Panc1 (cell line): ENCODE results near the gene CUL9. TPM values are rescaled to one million over a fixed set of nuclear protein-coding genes. Genes with fewer than 3 reads are reported as not detected.

Experiments used
- ATAC-seq: fragments of 200-7000 bp; cut with Tn5 transposase; 2 replicates; pipeline ENCODE4 v1.9.1; 2020; ENCODE audit warnings: mild to moderate bottlenecking, moderate library complexity
- BruUV-seq: library from RNA; stranded (reverse); fragments of 400-500 nt; replicated peaks from 2 replicates; lab custom pipeline; 2021; lab: Mats Ljungman, UMichigan
- CTCF ChIA-PET: fragments of 300-600 bp; sonication (Branson Sonifier 250); formaldehyde crosslinking; loops from one replicate; lab custom pipeline; 2022; ENCODE audit warnings: antibody characterized with exemption; lab: Charles Lee
- POLR2A ChIA-PET: fragments of 300-600 bp; sonication (Branson Sonifier 250); formaldehyde crosslinking; loops from one replicate; lab custom pipeline; 2022; ENCODE audit warnings: antibody characterized with exemption; lab: Charles Lee
- DNase-seq: peaks from one replicate; pipeline ENCODE4 v3.0.0-alpha.2; 2010; ENCODE audit warnings: low read depth, low spot score
- H3K27ac ChIP-seq: 2 replicates; pipeline ENCODE4 v1.5.1; 2011; ENCODE audit warnings: mild to moderate bottlenecking, low read length, inconsistent platforms
- H3K27me3 ChIP-seq: fragments of 200-500 bp; sonication (Bioruptor generic); 2 replicates; pipeline ENCODE4 v1.6.0; 2014; ENCODE audit warnings: low read length, inconsistent platforms; ENCODE audit not compliant: control insufficient read depth, insufficient read depth
- H3K36me3 ChIP-seq: fragments of 200-500 bp; sonication (Bioruptor generic); 2 replicates; pipeline ENCODE4 v1.5.1; 2014; ENCODE audit warnings: inconsistent platforms, mild to moderate bottlenecking, low read length, moderate library complexity; ENCODE audit not compliant: control insufficient read depth, insufficient read depth
- H3K4me1 ChIP-seq: 2 replicates; pipeline ENCODE4 v1.5.1; 2011; ENCODE audit warnings: inconsistent platforms, mild to moderate bottlenecking, low read length, moderate library complexity; ENCODE audit not compliant: control insufficient read depth, insufficient read depth
- H3K4me3 ChIP-seq, 2 experiments: 2 replicates each; pipeline ENCODE4 v1.5.1; 2011 to 2012; ENCODE audit warnings: low read depth in 2 of 2, low read length in 2 of 2, mild to moderate bottlenecking in 2 of 2, inconsistent platforms in 1 of 2, moderate library complexity in 1 of 2
- H3K9me3 ChIP-seq: fragments of 200-500 bp; sonication (Bioruptor generic); 2 replicates; pipeline ENCODE4 v1.5.1; 2014; ENCODE audit warnings: low read depth, mild to moderate bottlenecking, inconsistent platforms, low read length, moderate library complexity; ENCODE audit not compliant: control insufficient read depth, insufficient read depth
- CTCF ChIP-seq: fragments of 450-650 bp; IDR thresholded peaks from 2 replicates; pipeline ENCODE4 v1.5.1; 2017; ENCODE audit warnings: mild to moderate bottlenecking
- POLR2AphosphoS5 ChIP-seq: IDR thresholded peaks from 2 replicates; pipeline ENCODE4 v1.6.1; 2012; ENCODE audit warnings: mild to moderate bottlenecking, low read depth, low read length, moderate library complexity
- REST ChIP-seq, 2 experiments: IDR thresholded peaks; 2 replicates each; pipeline ENCODE4 v1.6.1; 2011 to 2012; ENCODE audit warnings: low read depth in 2 of 2, control low read depth in 1 of 2, low read length in 1 of 2, mild to moderate bottlenecking in 1 of 2, moderate library complexity in 1 of 2; ENCODE audit not compliant: insufficient read depth in 1 of 2
- SIN3A ChIP-seq: IDR thresholded peaks from 2 replicates; pipeline ENCODE4 v1.6.1; 2012; ENCODE audit warnings: low read depth, mild to moderate bottlenecking, low read length, moderate library complexity, borderline replicate concordance; ENCODE audit not compliant: insufficient read depth
- TCF7L2 ChIP-seq: IDR thresholded peaks from 2 replicates; pipeline ENCODE4 v1.6.1; 2011; ENCODE audit warnings: mild to moderate bottlenecking, low read depth, low read length, inconsistent platforms
- in situ Hi-C: cut with HindIII; loops from 2 replicates; pipeline ENCODE4 v1.10.0; 2016; ENCODE audit warnings: low sequenced_read_pairs, low pct_unique_long_range_greater_than_20kb
- intact Hi-C: fragments of 100-400 bp; cut with micrococcal nuclease; formaldehyde crosslinking; loops from one replicate; pipeline ENCODE4 v1.10.0; 2022; ENCODE audit not compliant: unreplicated experiment
- total RNA-seq: library from RNA; stranded (reverse); gene quantifications from one replicate; pipeline ENCODE4 v1.2.1, GENCODE V29; 2021; ENCODE audit not compliant: unreplicated experiment

CUL9 gene
- total RNA-seq, 1 experiment from 2014 or later = 54.3 TPM

GRCh38 chr6:43163899-43164298, 18.1 kb upstream of the CUL9 start:
- Histone ChIP-seq H3K27me3 (no peaks in the 10 kb centered on the region), H3K4me3 (no peak overlapping the region), H3K4me1 (no peaks in the 10 kb centered on the region), H3K36me3 (no peaks in the 10 kb centered on the region), H3K9me3 (no peaks in the 10 kb centered on the region), H3K27ac (no peak overlapping the region)
- in situ Hi-C loops (no loop called here), intact Hi-C loops (no loop called here)
- POLR2A ChIA-PET = interaction anchor here (0.5 kb wide), 1 partner anchor 282 kb away, joined by 5 read pairs; no protein-coding TSS in a partner anchor
- BruUV-seq = no TSS peak
- ATAC-seq (no peak), DNase-seq (no peak)
- no peak for TF ChIP-seq CTCF
- TF ChIP-seq POLR2AphosphoS5 = 0 out of 2 replicates have a peak, but pooled peaks have one; percentile 6
- CTCF ChIA-PET = interaction anchor here (0.6 to 0.7 kb wide), 2 partner anchors 34 to 232 kb away, joined by 4 to 6 read pairs; no protein-coding TSS in a partner anchor

GRCh38 chr6:43170417-43170930, 11.5 kb upstream of the CUL9 start:
- Histone ChIP-seq H3K36me3 (peaks cover 3% of the 10 kb centered on the region; the same call in 1 of the 2 replicates), H3K4me1 (peaks cover 19% of the 10 kb centered on the region), H3K27me3 (no peaks in the 10 kb centered on the region), H3K27ac (peak overlapping the region; percentile 82), H3K4me3 (peak overlapping the region; percentile 82 to 90), H3K9me3 (no peaks in the 10 kb centered on the region)
- DNase-seq = peak; percentile 68
- BruUV-seq = TSS peak; percentile 99
- intact Hi-C loops = no loop called here
- TF ChIP-seq TCF7L2 (no peak), CTCF (no peak), SIN3A (no peak), POLR2AphosphoS5 (no peak), REST (IDR thresholded peaks at IDR 0.05; ENCODE audit: insufficient read depth in 1 of 2, low read depth in 2 of 2, low read length in 1 of 2) (no peak)
- ChIA-PET POLR2A (interaction anchor here (0.5 to 1.2 kb wide), 5 partner anchors 19 to 619 kb away, joined by 3 to 9 read pairs (median 4); no protein-coding TSS in a partner anchor), CTCF (interaction anchor here (0.6 kb wide), 1 partner anchor 257 kb away, joined by 5 read pairs; the partner anchor contains the start of gene ABCC10)
- ATAC-seq = peak; percentile 77
- in situ Hi-C loops = no loop called here
